Measurements from ENCODE around the gene PLXDC2. TPM values are rescaled to one million over a fixed set of nuclear protein-coding genes. Genes with fewer than 3 reads are reported as not detected.
A peak's percentile ranks its signal among the peaks of the same experiment; 100 is the strongest.

PLXDC2 gene
- total RNA-seq, 2 experiments from 2014 or later: not detected

DNA sequence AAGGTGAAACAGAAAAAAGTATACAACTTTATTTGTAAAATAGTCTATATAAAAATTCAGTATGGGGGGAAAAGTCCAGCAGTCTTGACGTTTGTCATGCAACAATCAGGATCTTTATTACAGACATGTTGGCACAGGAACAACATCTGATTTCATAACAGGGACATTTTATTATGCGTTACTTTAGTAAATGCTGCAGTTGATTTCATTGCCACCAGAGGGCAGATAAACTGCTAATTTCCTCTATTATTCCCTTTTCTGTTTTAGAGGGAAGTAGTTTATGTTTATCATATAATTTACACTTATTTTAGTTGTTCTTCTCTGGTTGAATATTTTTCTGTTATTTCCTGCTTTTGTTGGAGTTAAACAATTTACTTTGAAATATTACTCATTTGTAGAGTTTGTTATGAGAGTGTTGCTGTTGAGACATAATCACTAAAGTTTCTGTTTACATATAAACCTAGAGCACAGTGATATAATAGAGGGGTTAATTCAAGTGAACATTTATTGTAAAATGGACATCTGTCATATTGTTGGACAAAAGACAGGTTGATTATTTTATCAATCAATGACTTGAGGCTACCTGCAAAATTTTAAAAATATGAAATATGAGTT is 3.3 kb downstream of the PLXDC2 start:
- ATAC-seq (no peak), DNase-seq (peak; percentile 14)
- Mint-ChIP-seq H3K4me3 (no peak overlapping the region), H3K4me1 (ENCODE audit: low read depth) (peaks cover 4% of the 10 kb centered on the region), H3K9me3 (no peaks in the 10 kb centered on the region), H3K27me3 (peaks cover 29% of the 10 kb centered on the region), H3K27ac (no peak overlapping the region), H3K36me3 (ENCODE audit: low read depth) (no peaks in the 10 kb centered on the region)
- POLR2A ChIA-PET: no interaction called here
- CTCF ChIA-PET: interaction anchor here (0.6 to 1.5 kb wide), 3 partner anchors 9 to 93 kb away, joined by 4 to 6 read pairs (median 6); no protein-coding TSS in a partner anchor
- TF ChIP-seq, protein P1, sequence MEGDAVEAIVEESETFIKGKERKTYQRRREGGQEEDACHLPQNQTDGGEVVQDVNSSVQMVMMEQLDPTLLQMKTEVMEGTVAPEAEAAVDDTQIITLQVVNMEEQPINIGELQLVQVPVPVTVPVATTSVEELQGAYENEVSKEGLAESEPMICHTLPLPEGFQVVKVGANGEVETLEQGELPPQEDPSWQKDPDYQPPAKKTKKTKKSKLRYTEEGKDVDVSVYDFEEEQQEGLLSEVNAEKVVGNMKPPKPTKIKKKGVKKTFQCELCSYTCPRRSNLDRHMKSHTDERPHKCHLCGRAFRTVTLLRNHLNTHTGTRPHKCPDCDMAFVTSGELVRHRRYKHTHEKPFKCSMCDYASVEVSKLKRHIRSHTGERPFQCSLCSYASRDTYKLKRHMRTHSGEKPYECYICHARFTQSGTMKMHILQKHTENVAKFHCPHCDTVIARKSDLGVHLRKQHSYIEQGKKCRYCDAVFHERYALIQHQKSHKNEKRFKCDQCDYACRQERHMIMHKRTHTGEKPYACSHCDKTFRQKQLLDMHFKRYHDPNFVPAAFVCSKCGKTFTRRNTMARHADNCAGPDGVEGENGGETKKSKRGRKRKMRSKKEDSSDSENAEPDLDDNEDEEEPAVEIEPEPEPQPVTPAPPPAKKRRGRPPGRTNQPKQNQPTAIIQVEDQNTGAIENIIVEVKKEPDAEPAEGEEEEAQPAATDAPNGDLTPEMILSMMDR (IDR thresholded peaks at IDR 0.05): peak; percentile 69
- intact Hi-C loops (cut with micrococcal nuclease): no loop called here

DNA sequence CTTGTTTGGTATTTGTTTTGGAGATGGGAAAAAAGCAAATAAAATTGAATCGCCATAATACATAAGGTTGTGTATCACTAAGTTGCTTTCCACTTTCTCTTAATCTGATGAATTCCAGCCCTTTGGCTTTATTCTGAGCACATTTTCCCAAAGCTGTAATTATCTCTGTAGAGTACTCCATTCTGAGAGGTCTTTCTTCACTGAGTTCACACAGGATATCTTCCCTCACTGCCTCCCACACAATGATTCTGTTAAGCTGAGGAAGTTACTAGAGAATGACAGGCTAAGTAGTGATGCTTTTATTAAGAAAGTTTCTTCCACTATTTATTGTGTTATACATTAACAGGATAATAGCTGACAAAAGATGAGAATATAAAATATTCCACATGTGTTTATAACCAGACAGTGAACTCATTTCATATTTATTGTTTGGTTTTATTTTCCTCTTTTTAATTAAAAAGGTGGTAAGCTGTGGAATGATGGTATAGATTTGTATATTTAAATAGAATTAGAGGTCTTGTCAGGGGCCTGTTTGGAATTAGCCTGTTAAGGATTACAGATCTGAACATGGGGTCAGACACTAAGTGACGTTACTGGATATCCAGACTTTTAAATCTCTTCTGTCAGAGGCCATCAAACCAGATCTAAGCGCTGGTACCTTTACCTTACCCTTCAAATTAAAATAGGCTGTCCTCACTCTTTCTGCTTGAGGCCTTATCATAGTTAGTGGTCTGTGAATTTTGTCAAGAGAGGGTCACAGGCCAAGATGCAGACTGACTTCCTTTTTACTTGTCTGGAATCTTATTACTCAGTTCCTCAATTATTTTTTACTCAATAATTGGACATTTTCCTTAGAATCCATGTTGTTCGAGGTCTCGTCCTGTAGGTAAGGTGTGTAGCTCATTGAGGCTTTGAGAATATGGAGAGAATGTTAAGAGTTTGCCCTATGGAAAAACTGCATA is 8.4 kb downstream of the PLXDC2 start:
- H3K4me1 Mint-ChIP-seq (ENCODE audit: low read depth): no peaks in the 10 kb centered on the region
- TF ChIP-seq, protein P1 (IDR thresholded peaks at IDR 0.05): no peak
- CTCF ChIA-PET: no interaction called here
- no peak for ATAC-seq
- H3K4me3 Mint-ChIP-seq: no peak overlapping the region
- POLR2A ChIA-PET: no interaction called here
- H3K36me3 Mint-ChIP-seq (ENCODE audit: low read depth): no peaks in the 10 kb centered on the region
- DNase-seq: no peak
- intact Hi-C loops (cut with micrococcal nuclease): no loop called here
- H3K9me3 Mint-ChIP-seq: no peaks in the 10 kb centered on the region
- peaks cover 3% of the 10 kb centered on the region for H3K27me3 Mint-ChIP-seq
- no peak overlapping the region for H3K27ac Mint-ChIP-seq

DNA sequence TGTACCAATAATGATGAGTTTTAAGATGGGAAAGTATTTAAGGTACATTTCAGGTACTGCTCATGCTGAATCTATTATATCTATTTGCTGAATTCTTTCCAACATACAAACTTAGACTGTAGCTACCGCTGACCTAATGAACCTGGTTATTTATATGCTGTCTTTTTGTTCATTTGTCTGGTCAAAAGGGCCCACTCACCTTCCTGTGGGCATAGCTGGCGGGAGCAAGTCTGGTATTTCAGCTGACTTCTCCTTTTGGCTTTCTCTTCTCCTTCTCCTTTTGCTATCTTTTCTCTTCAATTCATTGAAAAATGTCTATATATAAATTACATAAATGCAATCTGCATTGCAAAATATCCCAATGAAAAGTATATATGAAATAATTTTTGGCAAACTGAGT is 9.5 kb downstream of the PLXDC2 start:
- Mint-ChIP-seq H3K27ac (no peak overlapping the region), H3K27me3 (peaks cover 3% of the 10 kb centered on the region), H3K4me1 (ENCODE audit: low read depth) (no peaks in the 10 kb centered on the region), H3K36me3 (ENCODE audit: low read depth) (no peaks in the 10 kb centered on the region), H3K4me3 (no peak overlapping the region), H3K9me3 (no peaks in the 10 kb centered on the region)
- no peak for ATAC-seq
- no peak for DNase-seq
- TF ChIP-seq, protein P1 (IDR thresholded peaks at IDR 0.05): no peak
- ChIA-PET POLR2A (interaction anchor here (0.6 kb wide), 1 partner anchor 331 kb away, joined by 3 read pairs; no protein-coding TSS in a partner anchor), CTCF (no interaction called here)
- intact Hi-C loops (cut with micrococcal nuclease): no loop called here

DNA sequence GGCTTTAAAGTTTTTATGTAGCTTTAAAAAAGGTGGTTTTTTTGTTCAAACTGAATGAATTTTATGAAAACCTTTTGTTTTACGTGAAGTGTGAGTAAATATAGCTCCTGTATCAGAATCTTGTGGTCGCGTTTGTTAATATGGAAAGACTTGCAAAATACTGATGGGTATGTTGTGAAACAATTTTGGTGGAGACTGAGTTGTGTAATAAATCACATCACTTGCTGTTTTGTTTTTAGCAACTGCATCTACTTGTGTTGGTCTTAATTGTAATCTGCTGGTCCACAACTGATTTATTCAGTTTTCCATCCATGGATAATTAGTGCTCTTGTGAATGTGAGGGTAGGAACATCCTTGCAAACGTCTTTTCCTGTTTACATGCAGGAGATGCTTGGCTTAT is 10.5 kb downstream of the PLXDC2 start:
- no peak for DNase-seq
- TF ChIP-seq, protein P1 (IDR thresholded peaks at IDR 0.05): no peak
- CTCF ChIA-PET: no interaction called here

More for the DNA sequence above, 10.5 kb downstream of the PLXDC2 start:
- Mint-ChIP-seq H3K4me1 (ENCODE audit: low read depth) (no peaks in the 10 kb centered on the region), H3K27ac (no peak overlapping the region), H3K9me3 (peaks cover 4% of the 10 kb centered on the region), H3K27me3 (no peaks in the 10 kb centered on the region), H3K36me3 (ENCODE audit: low read depth) (no peaks in the 10 kb centered on the region), H3K4me3 (no peak overlapping the region)
- no peak for ATAC-seq
- POLR2A ChIA-PET: no interaction called here
- intact Hi-C loops (cut with micrococcal nuclease): no loop called here
